Activated naive CD4-positive, alpha-beta T cell treated with anti-CD3 and anti-CD28 coated beads, Interleukin-2, amount 50 U/mL, for 16 hours (primary cell): ENCODE results near the gene SS18L1.
A peak's percentile ranks its signal among the peaks of the same experiment; 100 is the strongest.

Experiments used
- DNase-seq: peaks from one replicate; pipeline ENCODE4 v3.0.0-alpha.2; 2020

SS18L1 gene

DNA sequence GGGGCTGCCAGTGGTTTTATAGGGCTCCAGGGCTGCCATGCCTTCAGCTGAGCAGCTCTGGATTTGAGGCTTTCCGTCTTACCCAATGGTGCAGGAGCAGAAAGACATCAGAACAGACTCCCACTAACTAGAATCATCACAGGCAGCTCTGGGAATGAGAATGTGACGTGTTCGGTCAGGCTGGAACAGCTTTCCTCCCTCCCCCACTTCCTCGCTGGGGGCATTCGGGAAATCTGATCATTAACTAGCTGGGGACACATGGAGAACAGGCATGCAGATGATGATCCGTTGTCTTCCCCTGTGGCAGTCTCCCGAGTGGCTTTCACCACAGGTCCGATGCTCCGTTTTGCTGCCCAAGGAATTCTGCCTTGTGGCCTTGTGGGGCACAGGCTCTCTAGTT, 33.7 kb downstream of the SS18L1 start:
- no peak for DNase-seq

DNA sequence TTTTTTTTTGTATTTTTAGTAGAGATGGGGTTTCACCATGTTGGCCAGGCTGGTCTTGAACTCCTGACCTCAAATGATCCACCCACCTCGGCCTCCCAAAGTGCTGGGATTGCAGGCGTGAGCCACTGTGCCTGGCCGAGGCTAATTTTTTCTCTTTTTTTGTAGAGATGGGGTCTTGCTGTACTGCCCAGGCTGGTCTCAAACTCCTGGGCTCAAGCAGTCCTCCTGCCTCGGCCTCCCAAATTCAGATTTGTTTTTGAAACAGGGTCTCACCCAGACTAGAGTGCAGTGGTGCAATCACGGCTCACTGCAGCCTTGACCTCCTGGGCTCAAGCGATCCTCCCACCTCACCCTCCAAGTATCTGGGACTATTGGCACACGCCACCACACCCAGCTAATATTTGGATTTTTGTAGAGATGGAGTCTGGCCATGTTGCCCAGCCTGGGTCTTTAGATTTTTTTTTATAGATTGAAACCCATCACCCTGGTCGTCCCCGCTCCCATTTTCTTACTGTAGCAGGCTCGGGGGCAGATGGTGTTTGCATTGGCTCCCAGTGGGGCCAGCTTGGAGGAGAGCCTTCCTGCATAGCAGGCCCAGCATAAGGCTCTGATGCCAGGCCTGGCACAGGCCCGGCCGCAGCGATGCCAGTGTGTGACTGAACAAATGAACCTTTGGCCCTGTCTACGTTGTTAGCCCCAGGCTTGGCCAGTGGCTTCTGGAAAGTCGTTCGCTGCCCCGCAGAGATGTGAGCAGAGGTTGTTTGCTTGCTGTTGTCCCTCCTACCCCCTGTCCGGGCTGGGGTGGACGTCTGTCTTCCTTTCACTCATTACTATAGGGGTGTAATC, 35.0 kb downstream of the SS18L1 start:
- no peak for DNase-seq

DNA sequence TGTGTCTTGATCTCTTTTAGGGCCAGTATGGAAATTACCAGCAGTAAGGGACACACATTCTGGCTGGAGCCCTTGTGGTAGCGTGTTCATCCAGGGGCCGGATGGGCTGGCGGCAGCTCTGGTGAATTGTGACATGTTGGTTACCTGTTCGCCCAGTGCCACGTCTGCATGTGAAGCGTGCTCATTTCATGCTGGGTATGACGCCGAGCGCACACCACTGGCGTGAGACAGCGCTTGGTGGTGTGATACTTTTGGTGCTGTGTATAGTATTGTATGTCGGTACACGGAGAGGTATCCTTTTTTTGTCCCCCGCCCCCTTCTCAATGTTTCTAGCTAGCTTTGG, 35.6 kb downstream of the SS18L1 start:
- DNase-seq: no peak

- DNase-seq: no peak
Measured at GRCh38 chr20:62181808-62182207, 38.2 kb downstream of the SS18L1 start.

DNA sequence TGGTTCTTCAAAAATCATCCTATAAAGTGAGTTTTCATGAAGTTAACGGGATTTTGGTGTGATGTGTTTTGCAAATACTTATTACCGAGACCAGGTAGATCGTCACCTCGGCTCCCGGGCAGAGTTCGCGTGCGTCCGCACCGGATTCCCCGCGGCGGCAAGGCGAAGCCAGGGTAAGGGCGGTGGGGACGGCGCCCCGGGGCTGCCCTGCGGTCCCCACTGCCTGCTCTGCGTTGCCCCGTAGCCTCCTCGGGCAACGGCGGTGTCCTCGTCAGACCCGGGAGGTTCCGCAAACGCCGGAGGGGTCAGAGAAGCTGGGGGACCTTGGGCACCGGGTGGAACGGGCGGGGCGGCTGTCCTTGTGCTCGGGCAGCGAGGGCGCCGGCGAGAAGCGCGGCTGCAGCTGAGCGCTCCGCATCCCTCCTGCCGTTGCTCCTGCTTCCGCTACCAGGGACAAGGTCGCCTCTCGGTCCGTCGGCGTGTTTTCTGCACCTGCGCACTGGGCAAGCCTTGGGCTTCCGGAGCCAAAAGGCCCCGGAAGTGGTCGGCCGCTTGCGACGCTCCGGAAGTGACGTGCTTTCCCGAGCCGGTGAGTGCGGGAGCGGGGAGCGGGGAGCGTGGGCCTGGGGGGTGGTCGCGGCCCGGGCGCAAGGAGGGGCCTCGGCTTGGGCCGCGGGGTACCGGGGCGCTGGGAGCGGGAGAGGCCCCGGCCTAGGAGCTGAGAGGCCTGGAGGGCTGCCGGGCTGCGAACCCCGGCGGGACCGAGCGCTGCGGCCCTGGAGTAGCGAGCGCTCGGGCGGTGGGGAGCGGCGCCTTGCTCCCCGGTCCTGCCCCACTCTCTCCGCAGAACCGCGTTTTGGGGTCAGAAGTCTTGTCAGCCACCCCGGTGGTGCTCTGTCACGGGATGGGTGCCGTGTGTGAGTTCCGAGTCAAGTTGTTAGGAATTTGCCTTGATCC, 39.2 kb downstream of the SS18L1 start, which contains the start of gene MTG2:
Gene MTG2, plus strand, starts transcription at position 560 of the 957 bp plus-strand sequence. CDS start 10,393 bp downstream, outside the sequence.
- peak; percentile 94 for DNase-seq

DNA sequence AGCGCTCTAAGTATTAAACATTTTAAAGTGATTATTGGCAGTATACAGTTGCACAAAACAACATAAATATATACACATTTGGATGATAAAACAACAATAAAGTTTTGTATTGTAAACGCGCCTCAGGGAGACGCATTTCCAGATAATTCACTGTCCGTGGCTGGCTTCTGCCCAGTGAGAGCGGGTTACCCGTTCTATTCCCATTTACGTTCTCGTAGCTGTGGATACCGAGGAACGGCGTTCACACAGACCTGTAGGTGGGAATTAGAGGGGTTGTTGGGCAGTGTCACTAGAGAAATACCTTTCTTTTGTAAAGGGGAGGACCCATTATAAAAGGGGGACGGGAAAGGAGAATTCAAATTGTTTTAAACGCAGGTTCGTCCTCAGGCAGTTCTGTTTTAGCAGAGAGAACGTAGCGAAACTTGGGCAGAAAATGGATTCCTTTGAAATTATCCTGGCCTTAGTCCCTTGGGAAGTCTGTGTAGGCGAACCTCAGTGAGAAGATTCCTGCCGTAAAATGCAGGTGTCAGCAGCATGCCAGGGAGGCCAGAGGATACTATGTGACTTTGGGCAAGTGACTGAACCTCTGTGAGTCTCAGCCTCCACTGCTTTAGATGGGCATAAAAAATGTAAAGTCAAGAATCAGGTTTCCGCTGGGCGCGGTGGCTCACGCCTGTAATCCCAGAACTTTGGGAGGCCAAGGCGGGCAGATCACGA, 40.0 kb downstream of the SS18L1 start:
- no peak for DNase-seq

- no peak for DNase-seq
Measured at GRCh38 chr20:62186096-62186426, 42.5 kb downstream of the SS18L1 start.

GRCh38 chr20:62186887-62187866, 43.6 kb downstream of the SS18L1 start:
- DNase-seq: no peak

DNA sequence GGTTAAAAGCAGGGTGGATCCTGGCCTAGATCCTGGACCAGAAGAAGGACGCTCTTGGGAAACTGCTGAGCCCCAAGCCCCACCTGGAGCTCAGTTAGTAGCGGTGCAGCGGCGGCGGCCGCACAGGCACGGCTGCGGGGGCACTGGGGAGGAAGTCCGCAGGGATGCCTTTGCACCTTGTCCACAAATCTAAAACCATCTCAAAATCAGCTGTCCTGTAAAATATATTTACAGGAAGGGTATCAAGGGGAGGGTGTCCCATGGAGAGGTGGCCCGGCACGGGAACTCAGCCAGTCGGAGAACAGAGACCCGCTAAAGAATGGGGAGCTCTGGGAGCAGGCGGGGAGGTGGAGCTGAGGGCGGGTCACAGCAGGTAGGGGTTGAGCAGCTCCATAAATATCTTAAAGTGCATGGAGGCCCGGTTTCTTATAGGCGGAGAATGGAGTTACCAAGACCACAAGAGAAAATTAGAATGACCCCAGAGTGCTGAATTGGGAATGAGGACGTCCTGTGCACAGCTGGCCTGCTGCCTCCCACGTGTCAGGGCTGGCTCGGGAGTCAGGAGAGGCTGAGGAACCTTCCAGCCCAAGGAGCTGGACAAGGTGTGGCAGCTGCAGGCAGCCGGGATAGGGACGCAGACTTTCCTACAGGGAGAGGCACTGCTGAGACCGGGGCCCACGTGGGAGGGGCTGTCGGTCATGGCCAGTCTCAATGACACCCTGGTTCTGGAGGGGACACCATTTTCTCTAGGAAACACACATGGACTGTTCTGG, 47.3 kb downstream of the SS18L1 start:
- DNase-seq: no peak

DNA sequence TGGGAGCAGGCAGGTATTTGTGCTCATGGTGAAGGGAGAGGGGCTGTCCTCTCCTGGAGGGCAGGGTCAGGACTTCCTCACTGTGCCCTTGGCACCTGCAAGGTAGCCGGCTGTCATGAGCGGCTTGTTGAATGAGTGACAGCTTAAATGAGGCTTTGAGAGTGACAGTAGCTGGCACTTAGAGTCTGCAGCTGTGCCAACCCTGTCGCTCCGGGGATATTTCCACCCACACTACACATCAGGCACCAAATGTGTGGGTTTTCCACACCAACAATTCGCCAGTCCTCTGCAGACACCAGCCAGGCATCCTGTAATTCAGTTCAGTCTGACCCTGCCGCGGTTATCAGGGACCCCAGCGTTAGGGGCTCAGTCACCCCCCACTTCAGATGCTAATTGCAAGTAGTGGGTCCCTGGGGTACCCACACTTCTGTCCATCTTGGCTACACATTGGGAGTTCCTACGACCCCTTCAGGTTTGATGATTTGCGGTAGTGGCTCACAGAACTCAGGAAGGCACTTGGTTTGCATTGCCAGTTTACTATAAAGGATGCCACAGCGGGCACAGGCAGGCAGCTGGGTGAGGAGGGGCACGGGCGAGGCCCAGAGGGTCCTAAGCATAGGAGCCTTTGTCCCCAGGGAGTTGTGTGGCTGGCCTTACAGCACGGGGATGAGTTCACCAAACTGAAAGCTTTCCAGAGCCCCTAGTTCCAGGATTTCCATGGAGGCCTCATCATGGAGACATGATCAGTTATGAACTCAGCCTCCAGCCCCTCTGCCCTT, 48.4 kb downstream of the SS18L1 start:
- no peak for DNase-seq

DNA sequence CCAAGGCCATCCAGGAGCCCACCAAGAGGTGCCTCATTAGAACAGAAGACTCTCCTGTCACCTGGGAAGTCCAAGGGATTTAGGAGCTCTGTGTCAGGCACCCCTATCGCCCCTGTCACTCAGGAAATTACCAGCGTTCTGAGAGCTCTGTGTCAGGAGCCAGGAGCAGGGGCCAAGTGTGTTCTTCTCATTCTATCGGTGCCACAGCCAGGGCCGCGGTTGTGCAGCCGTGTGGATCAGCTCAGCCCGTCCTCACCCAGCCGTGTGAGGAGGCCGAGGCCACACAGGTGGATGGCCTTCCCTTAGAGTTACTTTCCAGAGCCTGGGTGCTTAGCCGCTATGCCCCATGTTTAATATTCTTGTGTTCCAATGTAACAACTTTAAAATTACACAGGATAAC, 49.1 kb downstream of the SS18L1 start:
- no peak for DNase-seq

DNA sequence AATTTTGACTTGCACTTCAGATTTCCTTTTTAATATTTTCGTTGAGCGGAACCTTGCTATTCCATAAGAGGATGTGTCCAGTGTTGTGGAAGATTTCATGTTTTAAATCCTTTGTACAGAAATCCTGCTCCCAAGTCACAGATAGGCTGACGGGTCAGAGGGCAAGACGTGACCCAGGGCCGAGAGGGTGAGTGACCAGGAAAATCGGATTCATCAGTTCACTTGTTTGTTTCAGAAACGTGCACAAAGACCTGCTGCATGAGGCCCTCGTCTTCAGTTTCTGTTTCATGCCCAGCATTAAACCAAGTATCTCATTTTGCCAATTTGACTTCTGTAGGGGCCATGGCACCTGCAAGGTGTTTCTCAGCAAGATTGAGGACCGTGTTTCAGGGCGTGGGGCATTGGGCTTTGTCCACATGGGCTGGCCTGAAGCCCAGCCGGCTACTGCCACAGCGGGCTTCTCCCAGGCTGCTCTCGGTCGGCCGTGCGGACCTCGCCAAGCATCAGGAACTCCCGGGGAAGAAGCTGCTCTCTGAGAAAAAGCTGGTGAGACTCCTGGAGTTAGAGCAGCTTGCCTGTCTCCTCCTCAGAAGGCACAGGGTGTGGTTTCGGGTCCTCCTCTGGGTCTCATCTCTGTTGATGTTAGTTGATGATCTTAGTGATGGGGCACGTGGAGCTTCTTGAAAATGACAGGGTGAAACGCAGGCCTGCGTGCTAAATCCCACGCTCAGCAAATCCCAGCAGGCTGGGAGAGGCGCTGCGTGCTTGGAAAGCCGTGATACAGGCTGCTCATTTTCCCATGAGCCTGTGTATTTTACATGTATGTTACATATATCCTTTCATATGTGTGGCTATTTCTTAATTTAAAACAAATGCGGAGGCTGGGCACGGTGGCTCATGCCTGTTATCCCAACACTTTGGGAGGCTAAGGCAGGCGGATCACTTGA, 49.8 kb downstream of the SS18L1 start:
- DNase-seq: no peak

DNA sequence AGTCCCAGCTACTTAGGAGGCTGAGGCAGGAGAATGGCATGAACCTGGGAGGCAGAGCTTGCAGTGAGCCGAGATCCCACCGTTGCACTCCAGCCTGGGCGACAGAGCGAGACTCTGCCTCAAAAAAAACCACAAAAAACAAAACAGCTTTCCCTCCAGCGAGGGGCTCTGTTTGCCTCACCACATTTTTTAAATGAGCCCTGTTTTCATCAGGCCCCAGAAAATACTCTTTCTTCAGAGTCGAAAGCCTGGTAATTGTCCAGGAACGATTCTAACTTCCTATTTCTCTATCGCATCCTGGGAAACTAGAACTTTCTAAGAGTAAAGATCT, 51.5 kb downstream of the SS18L1 start:
- no peak for DNase-seq

- DNase-seq: no peak
Measured at GRCh38 chr20:62195736-62196135, 52.2 kb downstream of the SS18L1 start.

DNA sequence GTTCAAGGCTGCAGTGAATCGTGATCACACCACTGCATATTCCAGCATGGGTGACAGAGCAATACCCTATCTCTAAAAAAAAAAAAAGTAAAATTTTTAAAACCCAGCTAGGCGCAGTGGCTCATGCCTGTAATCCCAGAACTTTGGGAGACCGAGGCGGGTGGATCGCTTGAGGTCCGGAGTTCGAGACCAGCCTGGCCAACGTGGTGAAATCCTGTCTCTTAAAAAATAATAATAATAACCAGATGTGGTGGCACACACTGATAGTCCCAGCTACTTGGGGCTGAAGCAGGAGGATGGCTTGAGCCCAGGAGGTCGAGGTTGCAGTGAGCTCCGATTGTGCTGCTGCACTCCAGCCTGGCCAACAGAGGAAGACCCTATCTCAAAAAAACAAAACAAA, 52.7 kb downstream of the SS18L1 start:
- DNase-seq: no peak

- DNase-seq: no peak
Measured at GRCh38 chr20:62197311-62197710, 53.7 kb downstream of the SS18L1 start.

DNA sequence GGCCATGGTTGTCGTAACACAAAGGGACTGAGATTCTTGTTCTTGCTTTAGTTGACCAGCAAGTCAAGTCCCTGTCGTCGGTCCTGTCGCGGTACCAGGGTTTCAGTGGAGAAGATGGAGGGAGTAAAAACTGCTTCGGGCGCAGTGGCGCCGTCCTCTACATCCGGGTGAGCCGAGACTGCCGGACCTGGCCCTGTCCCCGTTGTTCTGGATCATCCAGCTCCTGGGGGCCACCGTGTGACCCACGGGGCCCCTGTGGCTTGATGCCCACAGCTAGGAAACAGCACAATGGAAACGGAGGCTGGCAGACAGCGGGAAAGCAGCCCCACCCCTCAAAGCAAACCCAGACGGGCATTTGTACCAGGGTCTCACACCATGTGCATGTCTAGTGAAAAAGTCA, 54.2 kb downstream of the SS18L1 start:
- DNase-seq: no peak

GRCh38 chr20:62198496-62198895, 54.9 kb downstream of the SS18L1 start:
- no peak for DNase-seq

DNA sequence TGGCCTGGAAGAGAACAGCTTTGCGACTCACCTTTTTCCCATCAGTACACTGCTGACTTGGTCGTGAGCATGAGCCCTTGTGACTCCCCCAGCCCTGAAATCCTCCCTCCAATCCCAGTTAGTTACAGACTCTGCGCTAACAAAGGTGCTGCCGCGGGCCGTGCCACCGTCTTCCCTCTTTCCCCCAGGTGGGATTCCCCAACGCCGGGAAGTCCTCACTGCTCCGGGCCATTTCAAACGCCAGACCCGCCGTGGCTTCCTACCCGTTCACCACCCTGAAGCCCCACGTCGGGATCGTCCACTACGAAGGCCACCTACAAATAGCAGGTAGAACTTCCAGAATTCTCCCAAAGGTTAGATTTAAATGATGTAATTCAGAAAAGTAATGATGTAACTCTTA, 55.4 kb downstream of the SS18L1 start:
- no peak for DNase-seq
